ENCODE results near the gene CCL2. TPM values are rescaled to one million over a fixed set of nuclear protein-coding genes. Genes with fewer than 3 reads are reported as not detected.

Gene CCL2
- total RNA-seq, 1 experiment from 2014 or later = 1.4 TPM

GRCh38 chr17:34257299-34257985, 2.4 kb downstream of the CCL2 start:
- TF ChIP-seq, protein P1, sequence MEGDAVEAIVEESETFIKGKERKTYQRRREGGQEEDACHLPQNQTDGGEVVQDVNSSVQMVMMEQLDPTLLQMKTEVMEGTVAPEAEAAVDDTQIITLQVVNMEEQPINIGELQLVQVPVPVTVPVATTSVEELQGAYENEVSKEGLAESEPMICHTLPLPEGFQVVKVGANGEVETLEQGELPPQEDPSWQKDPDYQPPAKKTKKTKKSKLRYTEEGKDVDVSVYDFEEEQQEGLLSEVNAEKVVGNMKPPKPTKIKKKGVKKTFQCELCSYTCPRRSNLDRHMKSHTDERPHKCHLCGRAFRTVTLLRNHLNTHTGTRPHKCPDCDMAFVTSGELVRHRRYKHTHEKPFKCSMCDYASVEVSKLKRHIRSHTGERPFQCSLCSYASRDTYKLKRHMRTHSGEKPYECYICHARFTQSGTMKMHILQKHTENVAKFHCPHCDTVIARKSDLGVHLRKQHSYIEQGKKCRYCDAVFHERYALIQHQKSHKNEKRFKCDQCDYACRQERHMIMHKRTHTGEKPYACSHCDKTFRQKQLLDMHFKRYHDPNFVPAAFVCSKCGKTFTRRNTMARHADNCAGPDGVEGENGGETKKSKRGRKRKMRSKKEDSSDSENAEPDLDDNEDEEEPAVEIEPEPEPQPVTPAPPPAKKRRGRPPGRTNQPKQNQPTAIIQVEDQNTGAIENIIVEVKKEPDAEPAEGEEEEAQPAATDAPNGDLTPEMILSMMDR (conservative IDR thresholded peaks at IDR 0.05) = no peak
- WGBS (ENCODE audit: extremely low coverage, insufficient read length, low lambda C conversion rate) = no CpG with 5 or more reads among the region's 5 CpGs
- H3K23me2 ChIP-seq (ENCODE audit: insufficient read length, low read depth, low read length, poor library complexity, severe bottlenecking) = peaks cover 9% of the 10 kb centered on the region
- H3K14ac ChIP-seq (ENCODE audit: insufficient read depth, low read length) = no peak overlapping the region
- H3K9me3 ChIP-seq (ENCODE audit: control insufficient read depth, low read depth, low read length) = no peaks in the 10 kb centered on the region
- H2BK15ac ChIP-seq (ENCODE audit: low read depth, low read length) = no peak overlapping the region
- no peak overlapping the region for H3K27ac ChIP-seq (ENCODE audit: insufficient read length, low read depth, low read length)
- no peaks in the 10 kb centered on the region for H3K9me3 Mint-ChIP-seq
- no peak overlapping the region for H3K4ac ChIP-seq (ENCODE audit: low read depth, low read length)
- H3K79me2 ChIP-seq (ENCODE audit: insufficient read depth, low read length) = no peaks in the 10 kb centered on the region
- H3K4me3 Mint-ChIP-seq = no peak overlapping the region; a peak in 1 of 5 replicates
- H2AK5ac ChIP-seq (ENCODE audit: insufficient read length, low read length) = no peak overlapping the region
- no peak overlapping the region for H4K5ac ChIP-seq (ENCODE audit: insufficient read length, low read depth, low read length)
- no peak overlapping the region for H3K18ac ChIP-seq (ENCODE audit: insufficient read length, low read depth, low read length)
- no peak overlapping the region for H3K56ac ChIP-seq (ENCODE audit: insufficient read length, low read depth, low read length)
- peaks cover 0 to 2% (median 2%) of the 10 kb centered on the region in 3 experiments; a peak in 2 of 7 replicates for H3K36me3 Mint-ChIP-seq (ENCODE audit: insufficient read depth in 1 of 3, low read depth in 3 of 3)
- no peak overlapping the region for H2AFZ ChIP-seq (ENCODE audit: low read length)
- H3K79me1 ChIP-seq (ENCODE audit: insufficient read depth, low read depth, low read length, poor library complexity, severe bottlenecking) = no peaks in the 10 kb centered on the region
- peaks cover 4% of the 10 kb centered on the region; the same call in 1 of the 2 replicates for H3K4me1 ChIP-seq (ENCODE audit: insufficient read depth, low read length)
- no peak overlapping the region for H2BK5ac ChIP-seq (ENCODE audit: insufficient read length, low read length)
- no peak overlapping the region for H3T11ph ChIP-seq (ENCODE audit: low read length)
- H3K27me3 ChIP-seq (ENCODE audit: insufficient read depth, low read length) = no peaks in the 10 kb centered on the region; the same call in 1 of the 2 replicates
- H4K8ac ChIP-seq (replicated peaks; ENCODE audit: insufficient read length, low read depth, low read length) = no peak overlapping the region
- H3K23ac ChIP-seq (ENCODE audit: insufficient read length, low read depth, low read length) = no peak overlapping the region
- H3K27ac Mint-ChIP-seq = no peak overlapping the region
- H4K91ac ChIP-seq (ENCODE audit: insufficient read length, low read depth, low read length) = no peak overlapping the region
- no peaks in the 10 kb centered on the region for H4K20me1 ChIP-seq (ENCODE audit: control insufficient read depth, insufficient read depth, insufficient read length)
- no peak overlapping the region for H2BK20ac ChIP-seq (ENCODE audit: low read depth, low read length, poor library complexity, severe bottlenecking)
- H3K4me1 Mint-ChIP-seq = peaks cover 27 to 35% of the 10 kb centered on the region in 2 experiments
- no peak overlapping the region for H3K9ac ChIP-seq (ENCODE audit: extremely low read depth, insufficient read length, low read length)
- no peak overlapping the region for H3K4me2 ChIP-seq (ENCODE audit: insufficient read depth, insufficient read length, low read length)
- no peak overlapping the region for H2BK12ac ChIP-seq (ENCODE audit: insufficient read length, low read depth, low read length)
- H3K27me3 Mint-ChIP-seq (ENCODE audit: low read depth) = peaks cover 20% of the 10 kb centered on the region
- no peak for DNase-seq
- no peak overlapping the region for H2BK120ac ChIP-seq (ENCODE audit: low read depth, low read length, poor library complexity, severe bottlenecking)
